Left renal cortex interstitium (tissue), 4 donors: ENCODE results near the gene AFAP1L1. TPM values are rescaled to one million over a fixed set of nuclear protein-coding genes. Genes with fewer than 3 reads are reported as not detected.

Source experiments
- DNase-seq, 4 donors: peaks; one replicate each; pipeline ENCODE4 v3.0.0-alpha.2; 2013; ENCODE audit warnings: low read depth in 4 of 4, low spot score in 2 of 4, missing footprints in 1 of 4
- polyA plus RNA-seq, 4 donors: library from polyadenylated mRNA; unstranded; fragments of 120-200 nt; gene quantifications; one replicate each; pipeline ENCODE4 v1.2.1, GENCODE V29; 2013; ENCODE audit not compliant: insufficient read length in 4 of 4

AFAP1L1 gene
- polyA plus RNA-seq, 4 donors: 17.5 to 22.8 (median 19.6) TPM

GRCh38 chr5:149310947-149311658 lies 39.4 kb downstream of the AFAP1L1 start:
- no peak for DNase-seq

GRCh38 chr5:149313151-149313841 lies 41.6 kb downstream of the AFAP1L1 start:
- DNase-seq: no peak

- DNase-seq: no peak
These were observed 43.0 kb downstream of the AFAP1L1 start for GRCh38 chr5:149314571-149315111.

- no peak for DNase-seq
These were observed 44.1 kb downstream of the AFAP1L1 start for GRCh38 chr5:149315753-149316152.

- peak in 1 of 4 donors; percentile 49 for DNase-seq
These were observed 45.8 kb downstream of the AFAP1L1 start for GRCh38 chr5:149317281-149318048.

GRCh38 chr5:149319174-149319573 lies 47.5 kb downstream of the AFAP1L1 start:
- no peak for DNase-seq

- DNase-seq: peak in 3 of 4 donors; percentile 76 to 84 (median 82)
These were observed 49.2 kb downstream of the AFAP1L1 start for GRCh38 chr5:149320791-149321330.

- no peak for DNase-seq
These were observed 50.9 kb downstream of the AFAP1L1 start for GRCh38 chr5:149322518-149322917.

GRCh38 chr5:149323210-149323609 lies 51.6 kb downstream of the AFAP1L1 start:
- DNase-seq: peak in 1 of 4 donors; percentile 38

- no peak for DNase-seq
These were observed 52.1 kb downstream of the AFAP1L1 start for GRCh38 chr5:149323621-149324205.

GRCh38 chr5:149324641-149325040 lies 53.0 kb downstream of the AFAP1L1 start:
- no peak for DNase-seq

GRCh38 chr5:149325166-149325735 lies 53.6 kb downstream of the AFAP1L1 start:
- DNase-seq: no peak

- DNase-seq: no peak
These were observed 54.2 kb downstream of the AFAP1L1 start for GRCh38 chr5:149325894-149326293.

- no peak for DNase-seq
These were observed 55.0 kb downstream of the AFAP1L1 start for GRCh38 chr5:149326611-149327010.

- no peak for DNase-seq
These were observed 56.5 kb downstream of the AFAP1L1 start for GRCh38 chr5:149328177-149328576.

GRCh38 chr5:149333711-149334443 lies 62.2 kb downstream of the AFAP1L1 start:
- no peak for DNase-seq

- no peak for DNase-seq
These were observed 66.1 kb downstream of the AFAP1L1 start for GRCh38 chr5:149337736-149338135.

GRCh38 chr5:149338364-149338763 lies 66.7 kb downstream of the AFAP1L1 start:
- DNase-seq: no peak

- DNase-seq: no peak
These were observed 69.3 kb downstream of the AFAP1L1 start for GRCh38 chr5:149340920-149341319.
